ENCODE results near the gene JAZF1.
"Not testable (repeated sequence)": the region's sequence is repeated elsewhere in the genome, so short reads cannot be mapped to it uniquely, and the experiment has no call there.

Gene JAZF1

DNA sequence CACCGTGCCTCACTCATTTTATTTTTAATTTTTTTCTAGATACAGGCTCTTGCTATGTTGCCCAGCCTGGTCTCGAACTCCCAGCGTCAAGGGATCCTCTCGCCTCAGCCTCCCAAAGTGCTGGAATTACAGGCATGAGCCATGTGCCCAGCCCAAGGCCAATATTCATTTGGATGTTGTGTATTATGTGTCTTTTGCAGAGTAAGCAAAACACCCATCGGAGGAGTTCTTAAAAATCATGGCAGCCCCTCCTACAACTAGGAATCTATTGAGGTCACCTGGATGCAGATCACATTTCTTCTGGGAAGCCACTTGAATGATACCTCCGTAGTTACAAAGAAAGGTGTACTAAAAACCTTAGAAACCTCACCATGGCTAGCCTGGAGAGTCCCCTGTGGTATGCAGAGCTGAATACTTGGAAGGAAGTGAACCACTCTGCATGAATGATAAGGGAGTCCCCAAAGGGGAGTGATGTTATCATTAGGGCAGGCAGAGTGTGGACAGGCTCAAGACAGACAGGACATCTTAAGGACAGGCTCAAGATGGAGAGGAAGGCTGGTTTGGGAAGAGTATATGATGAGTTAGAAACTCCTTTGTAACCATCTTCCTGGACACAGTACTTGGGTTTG, 254.9 kb downstream of the JAZF1 start:
- Histone ChIP-seq H2BK15ac (ENCODE audit: low read depth, poor library complexity, severe bottlenecking) (no peak overlapping the region), H2BK5ac (ENCODE audit: low read depth, low read length, poor library complexity, severe bottlenecking) (no peak overlapping the region), H2AK5ac (ENCODE audit: low read length, severe bottlenecking) (no peak overlapping the region), H2BK120ac (ENCODE audit: low read depth, low read length) (no peak overlapping the region), H3K14ac (ENCODE audit: low read length in 2 of 2) (peak overlapping the region in 1 of 2 experiments; percentile 81), H3K4ac (ENCODE audit: low read depth in 1 of 2, low read length in 2 of 2) (no peak overlapping the region), H3K18ac (ENCODE audit: low read depth in 1 of 2, low read length in 2 of 2) (no peak overlapping the region), H3K4me1 (ENCODE audit: control insufficient read depth, insufficient read depth, low read depth, low read length) (peaks cover 4% of the 10 kb centered on the region), H3K23ac (ENCODE audit: low read length in 2 of 2) (no peak overlapping the region), H3K27ac (ENCODE audit: low read length, poor library complexity, severe bottlenecking) (no peak overlapping the region), H3K4me2 (ENCODE audit: low read length, poor library complexity, severe bottlenecking) (no peak overlapping the region), H4K8ac (ENCODE audit: low read length) (no peak overlapping the region), H4K91ac (ENCODE audit: low read length) (no peak overlapping the region), H3K9me3 (ENCODE audit: control insufficient read depth, low read length) (no peaks in the 10 kb centered on the region), H3K4me3 (ENCODE audit: insufficient read depth in 1 of 2, low read depth in 1 of 2, low read length in 2 of 2) (no peak overlapping the region), H2AFZ (ENCODE audit: low read depth, low read length) (no peak overlapping the region), H3K9ac (ENCODE audit: low read length) (no peak overlapping the region), H3K36me3 (ENCODE audit: control insufficient read depth in 1 of 2, insufficient read depth in 2 of 2, low read depth in 1 of 2, low read length in 2 of 2) (no peaks in the 10 kb centered on the region), H3K27me3 (ENCODE audit: control insufficient read depth in 1 of 2, insufficient read depth in 1 of 2, low read length in 2 of 2) (no peaks in the 10 kb centered on the region), H3K79me1 (replicated peaks; ENCODE audit: low read length, poor library complexity, severe bottlenecking) (peaks cover 25% of the 10 kb centered on the region), H2BK12ac (ENCODE audit: low read length in 2 of 2) (no peak overlapping the region)
- no peak for DNase-seq
- WGBS, result 96% methylated on average over 6 of the region's 6 CpGs

DNA sequence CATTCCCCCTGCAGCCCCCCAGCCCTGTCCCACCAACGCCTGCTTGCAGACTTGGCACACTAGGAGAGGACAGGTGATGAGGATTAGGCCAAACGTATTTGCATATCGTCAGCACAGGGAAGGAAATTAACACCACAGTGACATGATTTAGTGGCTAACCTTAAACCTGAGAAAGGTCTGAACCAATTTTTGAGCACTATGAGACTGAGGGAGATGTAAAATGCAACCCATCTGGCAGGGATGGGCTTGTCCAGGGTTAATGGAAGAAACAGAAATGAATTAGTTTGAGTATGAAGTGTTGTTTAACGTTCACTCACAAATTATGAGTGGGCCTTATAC, 257.0 kb downstream of the JAZF1 start:
- Histone ChIP-seq H2BK120ac (ENCODE audit: low read depth, low read length) (no peak overlapping the region), H2BK12ac (ENCODE audit: low read length in 2 of 2) (peak overlapping the region in 1 of 2 experiments; percentile 0), H3K14ac (ENCODE audit: low read length in 2 of 2) (no peak overlapping the region), H3K27me3 (ENCODE audit: control insufficient read depth in 1 of 2, insufficient read depth in 1 of 2, low read length in 2 of 2) (no peaks in the 10 kb centered on the region), H3K18ac (ENCODE audit: low read depth in 1 of 2, low read length in 2 of 2) (no peak overlapping the region), H3K79me1 (replicated peaks; ENCODE audit: low read length, poor library complexity, severe bottlenecking) (peaks cover 21% of the 10 kb centered on the region), H3K36me3 (ENCODE audit: control insufficient read depth in 1 of 2, insufficient read depth in 2 of 2, low read depth in 1 of 2, low read length in 2 of 2) (no peaks in the 10 kb centered on the region), H3K9ac (ENCODE audit: low read length) (no peak overlapping the region), H3K4me3 (ENCODE audit: insufficient read depth in 1 of 2, low read depth in 1 of 2, low read length in 2 of 2) (no peak overlapping the region), H3K4me1 (ENCODE audit: control insufficient read depth, insufficient read depth, low read depth, low read length) (peaks cover 6% of the 10 kb centered on the region), H4K91ac (ENCODE audit: low read length) (no peak overlapping the region), H3K4ac (ENCODE audit: low read depth in 1 of 2, low read length in 2 of 2) (no peak overlapping the region), H2BK15ac (ENCODE audit: low read depth, poor library complexity, severe bottlenecking) (no peak overlapping the region), H2AFZ (ENCODE audit: low read depth, low read length) (no peak overlapping the region), H4K8ac (ENCODE audit: low read length) (peak overlapping the region; percentile 35), H3K4me2 (ENCODE audit: low read length, poor library complexity, severe bottlenecking) (no peak overlapping the region), H3K27ac (ENCODE audit: low read length, poor library complexity, severe bottlenecking) (no peak overlapping the region), H3K9me3 (ENCODE audit: control insufficient read depth, low read length) (no peaks in the 10 kb centered on the region), H2BK5ac (ENCODE audit: low read depth, low read length, poor library complexity, severe bottlenecking) (no peak overlapping the region), H2AK5ac (ENCODE audit: low read length, severe bottlenecking) (no peak overlapping the region), H3K23ac (ENCODE audit: low read length in 2 of 2) (no peak overlapping the region)
- no peak for DNase-seq
- WGBS, result 83% methylated on average over 4 of the region's 4 CpGs

DNA sequence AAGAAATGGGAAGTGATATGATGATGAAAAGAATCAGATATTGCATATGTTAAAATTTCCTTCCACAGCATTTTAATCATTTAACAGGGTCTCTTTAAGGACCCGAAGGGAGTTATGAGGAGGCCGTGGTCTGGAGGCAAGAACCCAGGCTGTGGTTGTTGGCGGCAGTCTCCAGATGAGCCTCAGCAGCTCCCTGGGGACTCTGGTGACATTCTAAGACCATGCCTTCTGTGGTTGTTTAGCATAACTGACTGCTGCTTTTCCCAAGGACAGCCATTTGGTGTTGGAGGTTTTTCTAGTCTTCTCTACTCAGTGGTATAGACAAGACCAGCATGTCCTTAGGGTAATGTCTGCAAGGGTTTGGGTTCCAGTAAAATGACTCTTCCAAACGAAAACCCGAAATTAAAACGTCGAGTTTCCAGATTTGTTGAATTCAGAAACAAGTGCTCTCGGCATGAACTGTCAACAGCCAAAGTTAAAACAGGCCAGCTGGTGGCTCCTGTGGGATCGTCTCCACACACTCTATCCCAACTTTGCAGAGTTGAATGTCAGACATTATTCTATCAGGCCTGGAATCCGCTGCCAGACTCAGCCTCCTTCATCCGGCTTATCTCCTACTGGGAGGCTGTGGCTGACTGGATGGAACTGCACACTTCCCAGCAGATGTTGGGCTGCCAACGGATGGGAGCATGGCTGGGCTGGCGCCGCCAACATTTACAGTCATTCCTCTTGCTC, 257.5 kb downstream of the JAZF1 start:
- no peak overlapping the region for H3K4me3 ChIP-seq (ENCODE audit: insufficient read depth in 1 of 2, low read depth in 1 of 2, low read length in 2 of 2)
- no peak overlapping the region for H4K91ac ChIP-seq (ENCODE audit: low read length)
- H3K36me3 ChIP-seq (ENCODE audit: control insufficient read depth in 1 of 2, insufficient read depth in 2 of 2, low read depth in 1 of 2, low read length in 2 of 2), result no peaks in the 10 kb centered on the region
- H3K23ac ChIP-seq (ENCODE audit: low read length in 2 of 2), result no peak overlapping the region
- H3K4me2 ChIP-seq (ENCODE audit: low read length, poor library complexity, severe bottlenecking), result no peak overlapping the region
- no peak overlapping the region for H2BK5ac ChIP-seq (ENCODE audit: low read depth, low read length, poor library complexity, severe bottlenecking)
- no peak overlapping the region for H3K9ac ChIP-seq (ENCODE audit: low read length)
- peaks cover 21% of the 10 kb centered on the region for H3K79me1 ChIP-seq (replicated peaks; ENCODE audit: low read length, poor library complexity, severe bottlenecking)
- H3K27ac ChIP-seq (ENCODE audit: low read length, poor library complexity, severe bottlenecking), result no peak overlapping the region
- H3K4me1 ChIP-seq (ENCODE audit: control insufficient read depth, insufficient read depth, low read depth, low read length), result peaks cover 6% of the 10 kb centered on the region
- H2AFZ ChIP-seq (ENCODE audit: low read depth, low read length), result no peak overlapping the region
- no peak overlapping the region for H2AK5ac ChIP-seq (ENCODE audit: low read length, severe bottlenecking)
- no peak overlapping the region for H2BK120ac ChIP-seq (ENCODE audit: low read depth, low read length)
- H3K4ac ChIP-seq (ENCODE audit: low read depth in 1 of 2, low read length in 2 of 2), result no peak overlapping the region
- no peak overlapping the region for H3K14ac ChIP-seq (ENCODE audit: low read length in 2 of 2)
- no peaks in the 10 kb centered on the region for H3K9me3 ChIP-seq (ENCODE audit: control insufficient read depth, low read length)
- H2BK15ac ChIP-seq (ENCODE audit: low read depth, poor library complexity, severe bottlenecking), result no peak overlapping the region
- no peaks in the 10 kb centered on the region for H3K27me3 ChIP-seq (ENCODE audit: control insufficient read depth in 1 of 2, insufficient read depth in 1 of 2, low read length in 2 of 2)
- H2BK12ac ChIP-seq (ENCODE audit: low read length in 2 of 2), result peak overlapping the region in 1 of 2 experiments; percentile 0
- DNase-seq, result no peak
- H3K18ac ChIP-seq (ENCODE audit: low read depth in 1 of 2, low read length in 2 of 2), result no peak overlapping the region
- 76% methylated on average over 12 of the region's 14 CpGs for WGBS
- H4K8ac ChIP-seq (ENCODE audit: low read length), result peak overlapping the region; percentile 35

DNA sequence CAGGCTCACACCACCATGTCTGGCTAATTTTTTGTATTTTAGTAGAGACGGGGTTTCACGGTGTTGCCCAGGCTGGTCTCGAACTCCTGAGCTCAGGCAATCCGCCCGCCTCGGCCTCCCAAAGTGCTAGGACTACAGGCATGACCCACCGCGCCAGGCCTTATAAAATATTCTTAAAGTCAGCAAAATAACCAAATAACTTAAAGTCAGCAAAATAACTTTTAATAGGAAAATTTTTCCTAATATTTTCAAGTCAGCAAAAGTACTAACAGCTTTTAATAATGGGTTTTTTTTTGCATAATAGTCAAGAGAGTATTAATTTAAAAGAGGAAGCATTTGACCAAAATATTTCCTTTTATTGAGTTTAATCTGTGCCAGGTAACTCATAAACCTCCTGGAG, 258.2 kb downstream of the JAZF1 start:
- H3K23ac ChIP-seq (ENCODE audit: low read length in 2 of 2); H2AK5ac ChIP-seq (ENCODE audit: low read length, severe bottlenecking); H3K4me1 ChIP-seq (ENCODE audit: control insufficient read depth, insufficient read depth, low read depth, low read length); H4K91ac ChIP-seq (ENCODE audit: low read length); H2AFZ ChIP-seq (ENCODE audit: low read depth, low read length); H3K14ac ChIP-seq (ENCODE audit: low read length in 2 of 2); H3K9ac ChIP-seq (ENCODE audit: low read length); H3K27ac ChIP-seq (ENCODE audit: low read length, poor library complexity, severe bottlenecking); H2BK120ac ChIP-seq (ENCODE audit: low read depth, low read length); H3K36me3 ChIP-seq (ENCODE audit: control insufficient read depth in 1 of 2, insufficient read depth in 2 of 2, low read depth in 1 of 2, low read length in 2 of 2); H3K9me3 ChIP-seq (ENCODE audit: control insufficient read depth, low read length); H2BK5ac ChIP-seq (ENCODE audit: low read depth, low read length, poor library complexity, severe bottlenecking); H3K18ac ChIP-seq (ENCODE audit: low read depth in 1 of 2, low read length in 2 of 2); H3K4me2 ChIP-seq (ENCODE audit: low read length, poor library complexity, severe bottlenecking); H2BK15ac ChIP-seq (ENCODE audit: low read depth, poor library complexity, severe bottlenecking); H2BK12ac ChIP-seq (ENCODE audit: low read length in 2 of 2); H3K4ac ChIP-seq (ENCODE audit: low read depth in 1 of 2, low read length in 2 of 2); H3K27me3 ChIP-seq (ENCODE audit: control insufficient read depth in 1 of 2, insufficient read depth in 1 of 2, low read length in 2 of 2); DNase-seq; H4K8ac ChIP-seq (ENCODE audit: low read length); H3K4me3 ChIP-seq (ENCODE audit: insufficient read depth in 1 of 2, low read depth in 1 of 2, low read length in 2 of 2): not testable (repeated sequence)
- peaks cover 21% of the 10 kb centered on the region for H3K79me1 ChIP-seq (replicated peaks; ENCODE audit: low read length, poor library complexity, severe bottlenecking)
- WGBS, result 95% methylated on average over 5 of the region's 8 CpGs
